Stomach (tissue), 9 donors: Measurements from ENCODE around the gene ZC3H10. TPM values are rescaled to one million over a fixed set of nuclear protein-coding genes. Genes with fewer than 3 reads are reported as not detected.

Experiments
- DNase-seq, 2 donors: peaks; one replicate each; pipeline versions ENCODE4 v3.0.0 to v3.0.0-alpha.2; 2013 to 2019
- H3K27ac ChIP-seq, 5 donors: fragments of 200-600 bp in 4 of 5; sonication (generic) in 4 of 5; one replicate each; pipeline ENCODE4 v1.5.1; 2013 to 2019; ENCODE audit warnings: mild to moderate bottlenecking in 1 of 5, moderate library complexity in 1 of 5
- H3K27me3 ChIP-seq, 3 donors: fragments of 200-600 bp; sonication (generic); one replicate each; pipeline ENCODE4 v1.5.1; 2017 to 2019; ENCODE audit warnings: mixed run types in 1 of 3
- H3K36me3 ChIP-seq, 4 donors: fragments of 200-600 bp; sonication (generic); 1 replicate in 3 of 4; 2 replicates in 1 of 4; pipeline ENCODE4 v1.5.1; 2016 to 2019
- H3K4me1 ChIP-seq, 4 donors: fragments of 200-600 bp; sonication (generic); one replicate each; pipeline ENCODE4 v1.5.1; 2016 to 2019
- H3K4me3 ChIP-seq, 4 donors: fragments of 200-600 bp; sonication (generic) in 3 of 4; one replicate each; pipeline ENCODE4 v1.5.1; 2016 to 2019; ENCODE audit warnings: mild to moderate bottlenecking in 1 of 4
- H3K9me3 ChIP-seq, 4 donors: fragments of 200-600 bp; sonication (generic); one replicate each; pipeline ENCODE4 v1.5.1; 2016 to 2019
- EP300 ChIP-seq: sonication (generic); formaldehyde crosslinking; IDR thresholded peaks from one replicate; pipeline ENCODE4 v1.6.1; 2017; ENCODE audit warnings: antibody characterized with exemption
- POLR2A ChIP-seq, 4 donors: fragments of 450-650 bp; IDR thresholded peaks; one replicate each; pipeline ENCODE4 v1.6.1; 2016; ENCODE audit warnings: antibody characterized with exemption in 4 of 4, control low read depth in 2 of 4, mild to moderate bottlenecking in 1 of 4, moderate library complexity in 1 of 4
- POLR2AphosphoS5 ChIP-seq, 3 donors: sonication (generic); formaldehyde crosslinking; IDR thresholded peaks; one replicate each; pipeline ENCODE4 v1.6.1; 2016; ENCODE audit warnings: antibody characterized with exemption in 3 of 3
- WGBS, 5 donors: extraction: QIAGEN DNeasy Blood & Tissue Kit in 3 of 5; methylation state at CpG; one replicate each; pipeline versions ENCODE4 v1.1.5 to v1.1.7; 2013 to 2018; 5-methylcytosine and 5-hydroxymethylcytosine counted together
- intact Hi-C: fragments of 100-400 bp; cut with DNase I; formaldehyde crosslinking; loops from one replicate; pipeline ENCODE4 v1.15.1; 2023; ENCODE audit warnings: low total_unique reads
- polyA plus RNA-seq, 3 donors: library from polyadenylated mRNA; stranded (reverse); fragments of 200-250 nt; gene quantifications; one replicate each; pipeline ENCODE4 v1.2.3, GENCODE V29; 2013
- total RNA-seq, 5 donors: library from RNA; depleted of rRNA; stranded (reverse); fragments of >200 nt; gene quantifications; one replicate each; pipeline versions ENCODE4 v1.1.0 to v1.2.3, GENCODE V29; 2014 to 2016
- TF ChIP-seq, protein P1 (sequence below), 7 experiments: fragments of 450-650 bp in 4 of 7; fragments of 200-600 bp in 3 of 7; sonication (generic) in 3 of 7; IDR thresholded peaks; one replicate each; pipeline ENCODE4 v1.5.1; 2016 to 2019; ENCODE audit warnings: antibody characterized with exemption in 7 of 7, control low read depth in 2 of 7, mild to moderate bottlenecking in 1 of 7
- donor health status: healthy with polysubstance abuse.
- donor health status: Bipolar disorder and iron deficiency.
- donor health status: healthy.

The ZC3H10 gene
- total and polyA plus RNA-seq, 8 donors: under 0.01 to 5.8 (median 2.0) TPM

GRCh38 chr12:56159482-56160192, 41.6 kb downstream of the ZC3H10 start:
- no peak for TF ChIP-seq EP300
- TF ChIP-seq, protein P1, sequence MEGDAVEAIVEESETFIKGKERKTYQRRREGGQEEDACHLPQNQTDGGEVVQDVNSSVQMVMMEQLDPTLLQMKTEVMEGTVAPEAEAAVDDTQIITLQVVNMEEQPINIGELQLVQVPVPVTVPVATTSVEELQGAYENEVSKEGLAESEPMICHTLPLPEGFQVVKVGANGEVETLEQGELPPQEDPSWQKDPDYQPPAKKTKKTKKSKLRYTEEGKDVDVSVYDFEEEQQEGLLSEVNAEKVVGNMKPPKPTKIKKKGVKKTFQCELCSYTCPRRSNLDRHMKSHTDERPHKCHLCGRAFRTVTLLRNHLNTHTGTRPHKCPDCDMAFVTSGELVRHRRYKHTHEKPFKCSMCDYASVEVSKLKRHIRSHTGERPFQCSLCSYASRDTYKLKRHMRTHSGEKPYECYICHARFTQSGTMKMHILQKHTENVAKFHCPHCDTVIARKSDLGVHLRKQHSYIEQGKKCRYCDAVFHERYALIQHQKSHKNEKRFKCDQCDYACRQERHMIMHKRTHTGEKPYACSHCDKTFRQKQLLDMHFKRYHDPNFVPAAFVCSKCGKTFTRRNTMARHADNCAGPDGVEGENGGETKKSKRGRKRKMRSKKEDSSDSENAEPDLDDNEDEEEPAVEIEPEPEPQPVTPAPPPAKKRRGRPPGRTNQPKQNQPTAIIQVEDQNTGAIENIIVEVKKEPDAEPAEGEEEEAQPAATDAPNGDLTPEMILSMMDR (IDR thresholded peaks at IDR 0.05): no peak
- no peak for TF ChIP-seq POLR2AphosphoS5 (IDR thresholded peaks at IDR 0.05)
- no peak for TF ChIP-seq POLR2A (IDR thresholded peaks at IDR 0.05)
- intact Hi-C loops: loop anchor here (5.0 kb wide), 1 partner anchor 37 kb away; no protein-coding TSS in a partner anchor
- Histone ChIP-seq H3K9me3 (no peaks in the 10 kb centered on the region), H3K4me1 (peaks cover 31 to 69% (median 49%) of the 10 kb centered on the region in 4 donors), H3K27ac (peak overlapping the region; percentile 95 to 99 (median 97)), H3K27me3 (no peaks in the 10 kb centered on the region), H3K4me3 (peak overlapping the region; percentile 71 to 85 (median 74)), H3K36me3 (peaks cover 52 to 54% (median 52%) of the 10 kb centered on the region in 4 donors)
- DNase-seq: peak in 1 of 2 donors; percentile 17
- 8 to 21% (median 15%) methylated on average over 8 of the region's 8 CpGs for WGBS, 5 donors

GRCh38 chr12:56160193-56160763, 42.2 kb downstream of the ZC3H10 start:
- peak overlapping the region; percentile 71 to 85 (median 74) for H3K4me3 ChIP-seq
- peaks cover 59 to 61% (median 59%) of the 10 kb centered on the region in 4 donors for H3K36me3 ChIP-seq
- TF ChIP-seq POLR2AphosphoS5 (IDR thresholded peaks at IDR 0.05) (no peak), POLR2A (IDR thresholded peaks at IDR 0.05) (peak in 1 of 4 donors; percentile 8), EP300 (no peak)
- TF ChIP-seq, protein P1 (IDR thresholded peaks at IDR 0.05): no peak
- intact Hi-C loops: loop anchor here (5.0 kb wide), 1 partner anchor 38 kb away; no protein-coding TSS in a partner anchor
- peak in 1 of 2 donors; percentile 63 for DNase-seq
- H3K4me1 ChIP-seq: peaks cover 31 to 69% (median 49%) of the 10 kb centered on the region in 4 donors
- no peaks in the 10 kb centered on the region for H3K9me3 ChIP-seq
- H3K27me3 ChIP-seq: no peaks in the 10 kb centered on the region
- H3K27ac ChIP-seq: peak overlapping the region; percentile 95 to 99 (median 97)
- 20 to 33% (median 24%) methylated on average over 7 of the region's 7 CpGs for WGBS, 5 donors

DNA sequence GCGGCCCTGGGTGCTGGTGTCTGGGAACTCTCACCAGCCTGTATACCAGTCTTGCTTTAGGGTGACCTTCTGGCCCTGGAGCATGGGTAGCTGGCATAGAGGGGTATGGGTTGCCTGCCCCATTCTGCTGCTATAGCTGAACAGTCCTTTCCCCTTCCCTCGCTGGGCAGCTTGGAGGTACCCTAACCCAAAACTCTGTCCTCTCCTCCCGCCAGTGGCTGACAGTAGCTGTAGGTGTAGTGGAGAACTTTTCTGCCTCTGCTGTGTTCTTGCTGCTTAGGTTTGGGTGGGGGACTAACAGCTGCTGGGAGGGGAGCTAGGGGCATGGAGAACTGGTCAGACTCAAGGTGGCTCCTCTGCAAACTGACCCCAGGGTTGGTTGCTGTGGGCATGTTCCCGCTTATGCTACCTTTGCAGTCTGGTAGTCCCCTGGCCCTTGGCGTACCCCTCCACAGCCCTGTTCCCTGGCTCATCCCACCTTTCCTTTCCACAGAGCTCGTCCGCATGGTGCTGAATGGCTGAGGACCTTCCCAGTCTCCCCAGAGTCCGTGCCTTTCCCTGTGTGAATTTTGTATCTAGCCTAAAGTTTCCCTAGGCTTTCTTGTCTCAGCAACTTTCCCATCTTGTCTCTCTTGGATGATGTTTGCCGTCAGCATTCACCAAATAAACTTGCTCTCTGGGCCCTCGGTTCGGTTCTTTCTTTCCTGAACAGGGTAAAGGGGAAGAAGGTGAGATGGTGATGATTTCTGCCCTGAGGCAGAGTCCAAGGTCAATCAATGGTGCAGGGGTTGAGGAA, 43.0 kb downstream of the ZC3H10 start:
- WGBS, 5 donors: 56 to 71% (median 65%) methylated on average over 11 of the region's 11 CpGs
- intact Hi-C loops: loop anchor here (5.0 kb wide), 1 partner anchor 39 kb away; no protein-coding TSS in a partner anchor
- no peak for TF ChIP-seq POLR2A (IDR thresholded peaks at IDR 0.05)
- TF ChIP-seq, protein P1 (IDR thresholded peaks at IDR 0.05): no peak
- no peak for TF ChIP-seq POLR2AphosphoS5 (IDR thresholded peaks at IDR 0.05)
- no peak for TF ChIP-seq EP300
- Histone ChIP-seq H3K27me3 (no peaks in the 10 kb centered on the region), H3K4me1 (peaks cover 31 to 69% (median 49%) of the 10 kb centered on the region in 4 donors), H3K36me3 (peaks cover 64 to 69% (median 67%) of the 10 kb centered on the region in 4 donors), H3K27ac (peak overlapping the region; percentile 95 to 99 (median 97)), H3K4me3 (peak overlapping the region; percentile 71 to 85 (median 74)), H3K9me3 (no peaks in the 10 kb centered on the region)
- DNase-seq: peak in 1 of 2 donors; percentile 16
